22Rv1 (cell line): ENCODE results near the gene MIF.
A peak's percentile ranks its signal among the peaks of the same experiment; 100 is the strongest.
"Not testable (repeated sequence)": the region's sequence is repeated elsewhere in the genome, so short reads cannot be mapped to it uniquely, and the experiment has no call there.

Experiments
- H3K27ac ChIP-seq: fragments of 450-650 bp; 2 replicates; pipeline ENCODE4 v1.5.1; 2017
- ZFX ChIP-seq: fragments of 450-650 bp; IDR thresholded peaks from 2 replicates; pipeline ENCODE4 v1.6.1; 2017; ENCODE audit warnings: antibody characterized with exemption, borderline replicate concordance
- TF ChIP-seq, protein P1 (sequence below): fragments of 450-650 bp; IDR thresholded peaks from 2 replicates; pipeline ENCODE4 v1.5.1; 2017; ENCODE audit warnings: mild to moderate bottlenecking

Gene MIF

DNA sequence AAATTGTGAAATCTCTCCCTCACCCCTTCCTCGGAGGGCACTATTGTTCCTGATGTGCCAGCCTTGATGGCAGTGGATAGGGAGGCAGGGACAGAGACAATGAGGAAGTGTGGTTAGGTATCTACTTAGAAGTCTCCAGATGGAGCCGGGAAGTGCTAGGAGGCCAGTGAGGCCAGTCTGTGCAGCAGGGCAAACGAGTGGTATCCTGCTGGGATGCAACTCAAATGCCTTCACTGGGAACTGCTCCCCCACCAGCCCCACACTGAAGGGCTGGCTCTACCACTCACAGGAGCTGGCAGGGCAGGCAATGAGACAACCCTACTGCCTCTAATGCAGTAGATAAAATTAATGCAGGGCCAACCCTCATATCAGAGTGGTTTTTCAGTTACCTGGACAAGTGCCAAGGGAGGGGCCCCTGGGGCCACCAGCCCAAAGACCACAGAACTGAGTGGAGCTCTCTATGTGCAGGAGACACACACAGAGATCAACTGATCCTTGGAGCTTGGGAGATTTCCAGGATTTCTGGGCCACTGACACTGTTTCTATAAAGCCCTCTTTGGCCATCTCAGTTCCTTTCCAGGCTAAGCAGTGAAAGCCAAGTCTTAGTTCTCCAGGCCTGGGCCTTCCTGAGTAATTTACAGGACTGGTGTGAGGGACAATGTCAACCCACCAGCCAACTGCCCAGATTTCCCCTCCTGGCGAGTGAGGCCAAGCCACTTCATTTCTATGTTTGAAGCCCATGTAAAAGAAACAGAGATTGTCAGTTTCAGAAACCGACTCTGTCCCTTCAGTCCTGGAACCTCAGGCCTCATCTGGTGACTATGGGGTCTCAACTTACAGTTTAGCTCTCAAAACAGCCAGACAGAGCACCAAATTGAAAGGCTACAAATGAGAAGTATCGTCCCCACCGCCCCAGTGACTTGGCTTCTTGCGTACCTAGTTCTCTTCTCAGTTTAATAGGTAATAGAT, 4.1 kb downstream of the MIF start:
- TF ChIP-seq ZFX: no peak
- TF ChIP-seq, protein P1, sequence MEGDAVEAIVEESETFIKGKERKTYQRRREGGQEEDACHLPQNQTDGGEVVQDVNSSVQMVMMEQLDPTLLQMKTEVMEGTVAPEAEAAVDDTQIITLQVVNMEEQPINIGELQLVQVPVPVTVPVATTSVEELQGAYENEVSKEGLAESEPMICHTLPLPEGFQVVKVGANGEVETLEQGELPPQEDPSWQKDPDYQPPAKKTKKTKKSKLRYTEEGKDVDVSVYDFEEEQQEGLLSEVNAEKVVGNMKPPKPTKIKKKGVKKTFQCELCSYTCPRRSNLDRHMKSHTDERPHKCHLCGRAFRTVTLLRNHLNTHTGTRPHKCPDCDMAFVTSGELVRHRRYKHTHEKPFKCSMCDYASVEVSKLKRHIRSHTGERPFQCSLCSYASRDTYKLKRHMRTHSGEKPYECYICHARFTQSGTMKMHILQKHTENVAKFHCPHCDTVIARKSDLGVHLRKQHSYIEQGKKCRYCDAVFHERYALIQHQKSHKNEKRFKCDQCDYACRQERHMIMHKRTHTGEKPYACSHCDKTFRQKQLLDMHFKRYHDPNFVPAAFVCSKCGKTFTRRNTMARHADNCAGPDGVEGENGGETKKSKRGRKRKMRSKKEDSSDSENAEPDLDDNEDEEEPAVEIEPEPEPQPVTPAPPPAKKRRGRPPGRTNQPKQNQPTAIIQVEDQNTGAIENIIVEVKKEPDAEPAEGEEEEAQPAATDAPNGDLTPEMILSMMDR: no peak
- peak overlapping the region; percentile 98 for H3K27ac ChIP-seq

DNA sequence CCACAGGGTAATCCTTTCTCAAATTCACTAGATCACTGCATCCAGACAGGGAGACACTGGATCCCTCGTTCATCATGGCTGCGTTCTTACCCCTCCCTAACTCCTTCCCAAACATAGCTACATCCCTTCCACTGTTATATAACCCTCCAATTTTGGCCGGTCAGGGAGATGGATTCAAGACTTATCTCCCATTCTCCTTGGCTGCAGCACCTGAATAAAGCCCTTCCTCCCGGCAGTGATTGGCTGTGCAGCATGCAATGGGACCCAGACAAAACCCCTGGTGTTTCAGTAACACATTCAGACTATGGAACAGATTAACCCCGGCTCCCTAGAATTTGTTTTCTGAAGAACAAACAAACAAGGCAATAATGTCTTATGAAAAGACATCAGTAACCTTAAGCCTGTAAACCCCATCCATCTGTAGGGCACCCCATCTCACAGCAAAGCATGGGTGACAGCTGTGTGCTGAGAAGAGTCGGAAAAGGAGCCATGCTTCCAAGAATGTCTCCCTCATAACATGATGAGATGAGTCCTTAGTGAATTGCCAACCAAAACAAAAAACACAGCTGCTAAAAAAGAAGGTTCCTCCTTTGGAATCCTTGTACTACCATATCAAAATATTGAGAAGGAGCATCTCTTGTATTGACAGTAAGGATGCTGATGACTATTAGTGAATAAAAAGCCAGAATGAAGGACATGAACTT, 5.0 kb downstream of the MIF start:
- H3K27ac ChIP-seq: peak overlapping the region; percentile 98

GRCh38 chr22:23900227-23900626, 6.0 kb downstream of the MIF start:
- not testable (repeated sequence) for H3K27ac ChIP-seq

More for the DNA sequence above, 5.0 kb downstream of the MIF start:
- TF ChIP-seq, protein P1: no peak
- TF ChIP-seq ZFX: no peak

GRCh38 chr22:23901600-23901999, 7.4 kb downstream of the MIF start:
- no peak for TF ChIP-seq ZFX
- TF ChIP-seq, protein P1: no peak
- no peak overlapping the region for H3K27ac ChIP-seq

GRCh38 chr22:23903328-23903971, 9.3 kb downstream of the MIF start:
- TF ChIP-seq, protein P1: no peak
- no peak for TF ChIP-seq ZFX
- no peak overlapping the region for H3K27ac ChIP-seq

GRCh38 chr22:23904573-23905254, 10.5 kb downstream of the MIF start:
- TF ChIP-seq, protein P1: no peak
- no peak for TF ChIP-seq ZFX
- no peak overlapping the region; the same call in 1 of the 2 replicates for H3K27ac ChIP-seq

DNA sequence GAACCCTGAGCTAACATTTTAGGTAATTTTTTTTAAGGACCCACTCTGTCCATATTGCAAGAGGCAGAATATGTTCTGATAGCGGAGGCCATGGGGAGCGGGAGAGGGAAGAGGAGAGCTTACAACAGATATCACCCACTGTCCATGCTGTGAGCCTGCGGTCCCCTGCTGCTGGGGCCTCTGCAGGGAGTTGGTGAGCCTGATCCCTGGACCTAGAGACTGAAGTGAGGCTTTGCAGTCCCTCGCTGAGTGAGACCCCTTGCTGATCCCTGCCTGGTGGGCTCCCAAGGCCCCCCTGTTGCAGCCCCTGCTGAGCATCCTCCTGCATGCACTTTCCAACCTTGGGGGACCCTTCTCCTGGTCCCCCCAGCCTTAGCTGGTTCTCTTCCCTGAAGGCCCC, 12.5 kb downstream of the MIF start:
- H3K27ac ChIP-seq: no peak overlapping the region
- TF ChIP-seq, protein P1: no peak
- TF ChIP-seq ZFX: no peak

DNA sequence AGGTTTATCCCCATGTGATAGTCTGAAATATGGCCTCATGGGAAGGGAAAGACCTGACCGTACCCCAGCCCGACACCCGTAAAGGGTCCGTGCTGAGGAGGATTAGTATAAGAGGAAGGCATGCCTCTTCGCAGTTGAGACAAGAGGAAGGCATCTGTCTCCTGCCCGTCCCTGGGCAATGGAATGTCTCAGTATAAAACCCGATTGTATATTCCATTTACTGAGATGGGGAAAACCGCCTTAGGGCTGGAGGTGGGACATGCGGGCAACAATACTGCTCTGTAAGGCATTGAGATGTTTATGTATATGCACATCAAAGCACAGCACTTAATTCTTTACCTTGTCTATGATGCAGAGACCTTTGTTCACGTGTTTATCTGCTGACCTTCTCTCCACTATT, 13.2 kb downstream of the MIF start:
- H3K27ac ChIP-seq: not testable (repeated sequence)
